Stimulated activated CD8-positive, alpha-beta memory T cell treated with anti-CD3 and anti-CD28 coated beads, Interleukin-7, amount 100 ng/mL, for 4 hours (primary cell): ENCODE results near the gene LUC7L2.
"Not testable (repeated sequence)": the region's sequence is repeated elsewhere in the genome, so short reads cannot be mapped to it uniquely, and the experiment has no call there.

Source experiments
- DNase-seq, 2 donors: peaks; one replicate each; pipeline ENCODE4 v3.0.0-alpha.2; 2020; ENCODE audit warnings: low read depth in 2 of 2

The LUC7L2 gene

DNA sequence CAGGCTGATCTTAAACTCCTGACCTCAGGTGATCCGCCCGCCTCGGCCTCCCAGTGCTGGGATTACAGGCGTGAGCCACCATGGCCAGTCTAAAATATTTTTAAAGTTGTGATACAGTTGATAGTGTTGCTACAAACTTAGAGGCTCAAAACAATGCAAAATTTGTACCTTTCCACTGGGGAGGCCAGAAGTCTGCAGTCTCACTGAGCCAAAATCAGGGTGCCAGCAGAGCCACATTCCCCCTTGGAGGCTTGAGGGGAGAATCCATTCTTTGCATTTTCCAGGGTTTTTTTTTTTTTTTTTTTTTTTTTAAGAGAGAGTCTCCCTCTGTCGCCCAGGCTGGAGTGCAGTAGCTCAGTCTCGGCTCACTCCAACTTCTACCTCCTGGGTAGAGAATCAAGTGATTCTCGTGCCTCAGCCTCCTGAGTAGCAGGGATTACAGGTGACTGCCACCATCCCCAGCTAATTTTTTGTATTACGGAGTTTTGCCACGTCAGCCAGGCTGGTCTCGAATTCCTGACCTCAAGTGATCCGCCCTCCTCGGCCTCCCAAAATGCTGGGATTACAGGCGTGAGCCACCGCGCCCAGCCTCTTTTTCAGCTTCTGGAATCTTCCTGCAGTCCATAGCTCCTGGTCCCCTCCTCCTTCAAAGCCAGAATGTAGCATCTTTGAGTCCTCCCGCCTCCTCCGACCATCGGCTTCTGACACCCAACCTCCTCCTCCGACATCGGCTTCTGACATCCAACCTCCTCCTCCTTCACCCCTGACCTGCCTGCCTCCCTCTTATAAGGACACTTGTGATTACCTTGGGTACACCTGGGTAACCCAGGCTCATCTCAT lies 86.6 kb downstream of the LUC7L2 start:
- DNase-seq = no peak

GRCh38 chr7:139450851-139451250 lies 91.2 kb downstream of the LUC7L2 start:
- DNase-seq = no peak

- no peak for DNase-seq
These were observed 91.9 kb downstream of the LUC7L2 start for GRCh38 chr7:139451638-139452037.

DNA sequence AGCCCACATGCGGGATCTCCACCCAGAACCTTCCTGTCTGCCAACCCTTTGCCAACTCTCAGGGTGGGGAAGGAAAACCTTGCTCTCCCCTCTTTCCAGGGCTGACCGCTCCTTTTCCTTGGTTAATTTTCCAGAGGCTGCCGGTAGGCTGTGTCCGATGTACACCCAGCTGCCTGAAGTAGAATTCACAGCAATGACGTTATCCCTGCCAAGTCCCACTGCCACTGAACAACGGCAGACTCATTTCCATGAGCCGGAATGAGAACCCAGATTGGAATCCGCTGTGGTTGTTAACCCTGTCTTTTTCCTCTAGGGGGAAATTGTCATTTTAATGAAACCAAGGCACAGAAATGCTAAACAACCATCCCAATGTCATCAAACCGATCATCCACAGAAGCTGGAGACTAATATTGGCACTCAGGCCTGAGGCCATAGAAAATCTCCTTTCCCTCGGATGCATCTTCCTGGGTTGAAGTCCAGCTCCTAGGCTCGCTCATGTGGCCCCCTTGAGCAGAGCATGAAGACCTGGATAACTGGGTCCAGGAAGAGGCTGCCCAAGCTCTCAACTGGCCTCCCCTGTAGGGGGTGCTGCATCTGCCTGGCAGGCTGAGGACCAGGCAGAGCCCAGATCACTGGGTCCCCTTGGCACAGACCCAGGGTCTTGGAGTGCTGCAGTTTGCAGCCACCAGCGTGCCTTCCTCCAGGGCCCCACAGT lies 93.4 kb downstream of the LUC7L2 start:
- no peak for DNase-seq

DNA sequence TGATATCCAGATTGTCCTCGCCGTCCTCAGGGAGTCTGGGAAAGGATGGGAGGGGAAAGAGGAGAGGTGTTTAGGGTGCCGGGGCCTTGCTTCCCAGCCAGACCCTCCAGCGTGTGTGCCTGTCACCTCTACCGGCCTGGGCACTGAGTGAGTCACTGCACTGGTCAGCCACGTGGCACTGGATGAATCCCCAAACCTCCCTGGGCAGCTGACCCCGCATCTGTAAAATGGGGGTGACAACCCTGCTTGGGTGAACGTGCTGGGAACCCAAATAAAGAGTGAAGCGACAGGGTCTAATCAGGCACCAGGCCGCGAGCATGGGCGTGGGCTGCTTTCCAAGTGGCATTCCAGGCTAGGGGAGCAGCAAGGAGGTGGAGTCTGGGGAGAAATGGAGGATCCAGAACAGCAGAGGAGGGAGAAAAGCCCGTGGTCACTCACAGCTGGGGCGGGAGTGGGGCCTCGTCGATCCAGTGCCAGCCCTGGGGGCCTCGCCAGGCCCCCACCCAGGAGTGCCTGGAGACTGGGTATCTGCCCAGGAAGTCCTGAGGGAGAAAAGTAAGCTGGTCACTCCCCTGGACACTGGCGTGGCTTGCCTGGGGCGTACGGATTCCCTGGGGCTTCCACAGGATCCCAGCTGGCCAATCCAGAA lies 94.1 kb downstream of the LUC7L2 start:
- DNase-seq = no peak

GRCh38 chr7:139455789-139456188 lies 96.1 kb downstream of the LUC7L2 start:
- no peak for DNase-seq

DNA sequence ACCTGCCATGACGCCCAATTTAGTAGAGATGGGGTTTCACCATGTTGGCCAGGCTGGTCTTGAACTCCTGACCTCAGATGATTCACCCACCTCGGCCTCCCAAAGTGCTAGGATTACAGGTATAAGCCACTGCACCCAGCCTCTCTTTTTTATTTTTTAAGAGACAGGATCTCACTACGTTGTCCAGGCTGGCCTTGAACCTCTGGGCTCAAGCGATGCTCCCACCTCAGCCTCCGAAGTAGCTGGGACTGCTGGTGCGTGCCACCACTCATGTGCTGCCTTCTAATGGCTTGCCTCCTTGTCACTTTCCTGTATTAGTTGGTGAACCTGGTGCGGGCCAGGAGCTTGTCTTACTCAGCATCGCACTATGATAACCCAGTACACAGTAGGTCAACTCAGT lies 96.8 kb downstream of the LUC7L2 start:
- DNase-seq = no peak

DNA sequence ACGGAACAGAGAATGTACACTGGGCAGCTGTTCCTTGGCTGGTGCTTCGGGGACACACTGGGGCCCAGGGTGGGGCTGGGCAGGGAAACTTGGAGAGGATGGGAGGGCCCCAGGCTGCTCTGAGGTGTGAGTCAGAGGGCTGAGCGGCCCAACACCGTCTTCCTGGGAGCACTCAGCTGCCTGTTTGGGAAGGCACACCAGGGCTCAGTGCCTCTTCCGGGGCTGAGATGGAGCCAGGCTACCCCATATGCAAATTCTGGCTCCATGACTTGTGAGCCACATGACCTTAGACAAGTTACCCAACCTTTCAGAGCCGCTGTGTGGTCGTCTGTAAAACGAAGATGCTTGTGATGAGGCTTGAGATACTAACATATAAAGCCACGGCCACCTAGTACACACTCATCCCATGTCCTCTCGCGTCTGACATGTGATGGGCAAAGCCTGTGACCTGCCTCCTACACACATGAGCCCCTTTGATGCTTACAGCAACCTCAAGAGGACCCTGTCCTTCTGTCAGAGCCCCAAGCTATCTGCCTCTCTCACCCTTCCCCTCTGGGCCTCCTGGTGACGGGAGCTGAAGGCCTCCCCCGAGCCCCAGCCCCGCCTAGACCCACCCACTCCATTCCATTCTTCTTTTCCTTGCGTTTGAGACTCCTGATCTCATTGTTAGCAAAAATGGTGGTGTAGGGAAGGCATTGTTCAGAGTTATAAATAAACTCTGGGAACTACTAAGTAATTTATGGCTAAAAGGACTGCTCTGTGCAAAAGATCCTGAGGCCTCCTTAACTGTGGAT lies 97.7 kb downstream of the LUC7L2 start:
- no peak for DNase-seq

DNA sequence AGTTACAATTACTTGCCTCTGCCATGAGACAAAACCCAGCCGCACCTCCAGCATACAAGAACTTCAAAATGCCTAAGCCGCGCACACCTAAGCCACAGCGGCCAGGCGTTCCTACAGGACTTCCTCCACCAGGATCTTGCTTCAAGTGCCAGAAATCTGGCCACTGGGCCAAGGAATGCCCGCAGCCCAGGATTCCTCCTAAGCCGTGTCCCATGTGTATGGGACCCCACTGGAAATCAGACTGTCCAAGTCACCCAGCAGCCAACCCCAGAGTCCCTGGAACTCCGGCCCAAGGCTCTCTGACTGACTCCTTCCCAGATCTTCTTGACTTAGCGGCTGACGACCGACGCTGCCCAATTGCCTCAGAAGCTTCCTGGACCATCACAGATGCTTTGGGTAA lies 103.7 kb downstream of the LUC7L2 start:
- not testable (repeated sequence) for DNase-seq

GRCh38 chr7:139464511-139464910 lies 104.8 kb downstream of the LUC7L2 start:
- not testable (repeated sequence) for DNase-seq

DNA sequence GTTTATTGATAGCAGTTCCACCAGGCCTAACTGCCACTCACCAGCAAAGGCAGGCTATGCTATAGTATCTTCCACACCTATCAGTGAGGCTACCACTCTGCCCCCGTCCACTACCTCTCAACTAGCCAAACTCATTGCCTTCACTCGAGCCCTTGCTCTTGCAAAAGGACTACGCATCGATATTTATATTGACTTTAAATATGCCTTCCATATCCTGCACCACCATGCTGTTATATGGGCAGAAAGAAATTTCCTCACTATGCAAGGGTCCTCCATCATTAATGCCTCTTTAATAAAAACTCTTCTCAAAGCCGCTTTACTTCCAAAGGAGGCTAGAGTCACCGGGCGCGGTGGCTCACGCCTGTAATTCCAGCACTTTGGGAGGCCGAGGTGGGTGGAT lies 105.4 kb downstream of the LUC7L2 start:
- DNase-seq = not testable (repeated sequence)

GRCh38 chr7:139467729-139468128 lies 108.0 kb downstream of the LUC7L2 start:
- not testable (repeated sequence) for DNase-seq

GRCh38 chr7:139468281-139468680 lies 108.6 kb downstream of the LUC7L2 start:
- not testable (repeated sequence) for DNase-seq

- DNase-seq = no peak
These were observed 112.2 kb downstream of the LUC7L2 start for GRCh38 chr7:139471740-139472353.
